Stimulated activated CD8-positive, alpha-beta memory T cell treated with anti-CD3 and anti-CD28 coated beads, Interleukin-4, amount 100 ng/mL, for 1 hour (primary cell): ENCODE data around the gene SRSF9.
"Not testable (repeated sequence)": the region's sequence is repeated elsewhere in the genome, so short reads cannot be mapped to it uniquely, and the experiment has no call there.

Experiments
- DNase-seq, 2 donors: peaks; one replicate each; pipeline ENCODE4 v3.0.0-alpha.2; 2020; ENCODE audit warnings: low read depth in 2 of 2, low spot score in 1 of 2

Gene SRSF9, protein sequence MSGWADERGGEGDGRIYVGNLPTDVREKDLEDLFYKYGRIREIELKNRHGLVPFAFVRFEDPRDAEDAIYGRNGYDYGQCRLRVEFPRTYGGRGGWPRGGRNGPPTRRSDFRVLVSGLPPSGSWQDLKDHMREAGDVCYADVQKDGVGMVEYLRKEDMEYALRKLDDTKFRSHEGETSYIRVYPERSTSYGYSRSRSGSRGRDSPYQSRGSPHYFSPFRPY

DNA sequence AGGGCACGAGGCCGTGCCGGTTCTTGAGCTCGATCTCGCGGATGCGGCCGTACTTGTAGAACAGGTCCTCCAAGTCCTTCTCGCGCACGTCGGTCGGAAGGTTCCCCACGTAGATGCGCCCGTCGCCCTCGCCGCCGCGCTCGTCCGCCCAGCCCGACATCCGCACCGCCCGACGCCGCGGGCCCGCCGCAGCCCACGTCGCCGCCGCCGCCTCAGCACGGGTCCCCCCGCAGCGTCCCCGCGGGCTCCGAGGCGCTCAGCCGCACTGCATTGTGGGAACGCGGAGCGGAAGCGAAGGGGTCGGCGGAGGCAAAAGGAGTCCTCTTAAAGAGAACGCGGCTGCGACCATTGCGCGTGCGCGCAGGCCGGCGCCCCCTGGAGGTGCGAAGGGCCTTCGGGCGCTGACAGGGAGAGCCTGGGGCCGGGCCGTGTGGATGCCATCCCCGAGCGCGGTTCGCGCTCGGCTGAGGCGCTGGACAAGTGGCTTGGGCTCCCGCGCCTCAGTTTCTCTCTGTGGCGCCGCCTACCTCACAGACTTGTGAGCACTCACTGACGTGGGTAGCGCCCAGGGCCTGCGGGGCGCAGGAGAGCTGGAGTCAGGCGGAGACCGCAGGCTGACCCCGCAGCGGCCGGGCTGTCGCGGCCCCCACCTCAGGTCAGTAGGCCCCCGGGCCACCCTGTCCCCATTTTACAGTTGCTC, at the start of gene SRSF9:
TSS of gene SRSF9 (minus strand) at position 299 of the 700 bp plus-strand sequence. CDS start at position 160, 139 bp downstream.
- DNase-seq = peak; percentile 95 to 97

DNA sequence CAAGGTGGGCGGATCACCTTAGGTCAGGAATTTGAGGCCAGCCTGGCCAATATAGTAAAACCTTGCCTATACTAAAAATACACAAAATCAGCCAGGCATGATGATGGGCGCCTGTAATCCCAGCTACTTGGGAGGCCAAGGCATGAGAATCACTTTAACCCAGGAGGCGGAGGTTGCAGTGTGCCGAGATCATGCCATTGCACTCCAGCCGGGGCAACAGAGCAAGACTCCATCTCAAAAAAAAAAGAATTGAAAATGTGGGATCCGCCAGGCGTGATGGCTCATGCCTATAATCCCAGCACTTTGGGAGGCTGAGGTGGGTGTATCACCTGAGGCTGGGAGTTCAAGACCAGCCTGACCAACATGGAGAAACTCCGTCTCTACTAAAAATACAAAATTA, 49.8 kb upstream of the SRSF9 start:
- DNase-seq = not testable (repeated sequence)

DNA sequence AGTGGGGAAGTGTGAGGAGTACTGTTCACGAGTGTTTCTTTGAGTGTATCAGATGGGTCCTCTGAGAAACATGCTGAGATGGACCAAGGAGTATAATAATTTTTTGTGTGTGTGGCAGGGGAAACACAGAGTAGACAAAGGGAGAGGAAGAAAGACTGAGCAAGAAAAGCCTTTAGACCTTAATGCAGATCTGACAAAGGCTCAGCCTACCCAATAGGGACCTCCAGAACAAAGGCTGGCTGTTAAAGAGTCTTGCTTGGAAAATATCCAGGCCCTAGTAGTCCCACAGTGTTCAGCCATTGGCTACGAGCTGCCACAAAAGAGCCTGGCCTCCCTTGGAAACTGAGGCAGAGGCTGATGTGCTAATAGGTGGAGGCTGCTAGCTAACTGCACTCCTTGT, 45.9 kb upstream of the SRSF9 start:
- no peak for DNase-seq

DNA sequence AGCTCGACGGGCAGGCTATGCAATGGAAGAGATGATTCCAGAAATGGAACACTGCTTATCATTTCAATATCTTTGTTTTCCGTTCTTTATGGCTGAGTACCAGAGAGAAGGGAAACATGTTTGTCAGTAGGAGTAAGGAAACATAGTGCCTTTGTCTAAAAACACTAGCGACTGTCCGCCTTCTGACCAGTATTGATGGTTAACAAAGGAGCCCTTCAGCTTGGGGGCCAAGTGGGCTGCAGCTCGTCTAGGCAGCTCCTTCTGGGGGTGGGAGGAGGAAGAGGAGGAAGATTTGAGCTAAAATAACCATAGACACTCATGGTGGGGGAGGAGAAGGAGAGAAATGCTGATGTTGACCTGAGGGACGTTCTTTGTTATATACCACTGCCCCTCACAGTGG, 44.5 kb upstream of the SRSF9 start:
- no peak for DNase-seq

DNA sequence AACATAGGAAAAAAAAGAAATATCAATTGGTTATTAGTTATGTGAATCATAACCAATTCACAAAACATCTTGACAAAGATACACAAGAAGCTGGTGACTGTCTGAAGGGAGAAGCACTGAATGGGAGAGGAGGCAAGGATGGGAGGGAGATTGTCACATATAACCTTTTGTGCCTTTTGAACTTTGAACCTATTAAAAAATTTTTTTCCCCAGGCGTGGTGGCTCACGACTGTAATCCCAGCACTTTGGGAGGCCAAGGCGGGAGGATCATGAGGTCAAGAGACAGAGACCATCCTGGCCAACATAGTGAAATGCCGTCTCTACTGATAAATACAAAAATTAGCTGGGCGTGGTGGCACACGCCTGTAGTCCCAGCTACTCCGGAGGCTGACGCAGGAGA, 39.0 kb upstream of the SRSF9 start:
- DNase-seq = no peak

DNA sequence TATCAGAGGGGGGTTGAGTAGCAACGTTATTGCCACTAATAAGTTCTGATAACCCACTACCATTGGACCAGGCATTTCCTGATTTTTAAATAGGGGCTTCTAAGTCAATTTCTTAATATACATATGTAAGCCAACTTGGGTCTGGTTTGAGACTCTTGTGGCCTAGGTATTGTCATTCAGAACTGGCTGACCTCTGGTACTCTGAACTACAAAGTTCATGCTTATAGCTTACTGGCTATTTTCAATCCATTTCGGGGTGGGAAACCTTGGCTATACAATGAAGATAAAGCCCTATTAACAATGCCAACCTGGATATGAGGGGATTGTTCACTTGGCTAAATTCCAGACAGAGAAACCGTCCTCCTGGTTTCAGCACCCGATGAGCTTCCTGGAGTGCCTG, 35.0 kb upstream of the SRSF9 start:
- no peak for DNase-seq

DNA sequence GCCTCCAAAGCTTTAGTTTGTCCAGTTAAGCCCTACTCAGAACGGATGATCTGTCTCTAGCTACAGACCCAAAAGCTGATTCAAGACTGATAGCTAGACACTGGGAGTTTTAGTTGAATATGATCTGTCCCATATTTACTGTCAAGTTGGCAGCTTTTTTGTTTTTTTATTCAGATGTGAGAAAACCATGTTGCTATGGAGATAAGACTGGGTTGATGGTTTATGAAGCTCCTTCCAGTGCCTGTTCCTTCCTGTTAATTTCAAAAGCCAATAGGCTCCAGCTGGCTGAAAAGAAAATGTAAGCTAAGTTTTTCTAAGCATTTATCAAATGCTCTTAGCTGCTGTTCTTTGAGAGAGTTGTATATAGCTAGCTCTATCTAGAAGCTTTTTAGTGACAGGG, 31.0 kb upstream of the SRSF9 start:
- no peak for DNase-seq

DNA sequence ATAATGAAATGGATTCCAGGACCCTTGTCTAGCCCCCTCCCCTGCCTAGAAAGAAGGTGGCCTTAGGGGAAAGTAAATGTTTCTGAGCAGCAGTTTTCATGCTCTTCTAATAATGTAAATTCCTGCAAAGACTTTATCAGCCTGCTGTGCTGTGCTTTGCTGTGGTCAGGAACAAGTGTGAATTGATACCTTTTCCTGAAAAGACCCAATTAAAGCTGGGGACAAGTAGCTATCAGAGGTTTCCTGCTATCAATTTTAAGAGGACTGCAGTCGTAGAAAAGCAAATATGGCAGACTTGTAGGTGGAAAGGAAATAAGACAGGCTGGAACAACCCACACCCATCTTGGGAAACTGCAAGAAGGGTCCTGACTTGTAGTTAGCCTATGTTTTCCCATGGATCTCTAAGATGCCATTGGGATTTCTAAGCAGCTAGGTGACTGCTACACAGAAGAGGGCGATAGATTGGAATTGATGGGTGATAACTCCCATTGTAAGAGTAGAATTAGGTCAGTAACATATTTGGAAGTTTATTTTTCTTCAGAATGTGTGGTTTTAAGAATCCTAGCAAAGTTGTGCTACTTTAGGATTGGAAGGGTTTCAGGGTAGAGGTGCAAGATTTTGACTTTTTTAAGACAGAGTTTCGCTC, 29.4 kb upstream of the SRSF9 start:
- DNase-seq = no peak

DNA sequence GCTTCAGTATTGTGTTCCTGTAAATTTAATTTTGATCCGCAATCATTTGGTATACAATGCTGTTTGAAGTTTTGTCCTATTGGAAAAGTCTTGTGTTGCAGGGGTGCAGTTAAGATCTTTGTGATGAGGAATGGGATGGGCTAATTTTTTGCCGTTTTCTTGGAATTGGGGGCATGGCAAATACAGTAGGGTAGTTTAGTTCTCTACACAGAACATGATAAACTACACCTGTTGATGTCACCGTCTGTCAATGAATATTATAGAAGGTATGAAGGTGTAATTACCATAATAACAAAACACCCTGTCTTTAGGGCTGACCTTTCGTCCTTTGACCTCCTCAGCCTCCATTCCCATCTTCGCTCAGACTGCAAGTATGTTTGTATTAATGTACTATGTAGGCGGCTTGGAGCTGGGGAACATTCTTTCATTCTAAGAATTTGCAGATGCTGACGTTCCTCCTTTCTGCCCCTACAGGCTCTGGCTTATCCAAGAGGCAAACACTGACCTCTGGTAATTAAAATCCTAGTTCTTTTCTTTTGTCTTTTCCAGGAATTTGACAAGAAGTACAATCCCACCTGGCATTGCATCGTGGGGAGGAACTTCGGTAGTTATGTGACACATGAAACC, 28.1 kb upstream of the SRSF9 start:
- DNase-seq = no peak

DNA sequence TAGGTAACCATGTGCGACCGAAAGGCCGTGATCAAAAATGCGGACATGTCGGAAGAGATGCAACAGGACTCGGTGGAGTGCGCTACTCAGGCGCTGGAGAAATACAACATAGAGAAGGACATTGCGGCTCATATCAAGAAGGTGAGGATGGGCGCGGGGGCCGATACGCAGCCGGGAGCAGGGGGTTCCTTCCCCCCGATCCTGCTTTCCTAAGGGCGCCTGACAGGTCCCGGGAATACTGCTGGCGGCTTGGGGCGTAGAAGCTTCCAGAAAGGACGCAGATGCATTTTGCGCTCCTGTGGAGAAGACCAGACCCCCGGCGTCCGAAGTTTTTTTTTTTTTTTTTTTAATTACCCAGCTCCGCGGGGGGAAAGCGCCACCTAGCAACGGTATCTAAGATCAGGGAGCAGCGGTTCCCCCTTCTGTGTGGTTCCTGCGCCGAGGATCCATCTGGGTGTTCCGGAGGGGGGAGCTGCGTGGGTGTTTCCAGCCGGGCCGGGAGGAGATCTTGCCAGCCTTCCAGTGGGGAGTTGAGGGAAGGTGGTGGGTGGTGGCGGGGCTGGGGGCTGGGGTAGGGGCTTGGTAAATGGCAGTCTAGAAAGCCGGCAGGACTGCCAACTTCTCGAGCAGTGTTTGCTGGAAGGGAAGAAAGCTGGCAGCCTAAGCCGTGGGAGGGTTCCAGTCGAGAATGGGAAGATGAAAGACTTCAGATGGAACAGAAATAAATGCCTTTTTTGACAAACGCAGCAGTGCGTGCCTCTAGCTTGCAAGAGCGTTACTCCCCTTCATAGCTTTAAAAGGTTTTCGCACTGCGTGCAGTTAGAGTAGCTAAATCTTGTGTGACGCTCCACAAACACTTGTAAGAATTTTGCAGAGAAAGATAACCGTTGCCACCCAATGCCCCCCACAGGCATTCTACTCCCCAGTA, 27.1 kb upstream of the SRSF9 start:
- DNase-seq = peak in 1 of 2 donors; percentile 14

DNA sequence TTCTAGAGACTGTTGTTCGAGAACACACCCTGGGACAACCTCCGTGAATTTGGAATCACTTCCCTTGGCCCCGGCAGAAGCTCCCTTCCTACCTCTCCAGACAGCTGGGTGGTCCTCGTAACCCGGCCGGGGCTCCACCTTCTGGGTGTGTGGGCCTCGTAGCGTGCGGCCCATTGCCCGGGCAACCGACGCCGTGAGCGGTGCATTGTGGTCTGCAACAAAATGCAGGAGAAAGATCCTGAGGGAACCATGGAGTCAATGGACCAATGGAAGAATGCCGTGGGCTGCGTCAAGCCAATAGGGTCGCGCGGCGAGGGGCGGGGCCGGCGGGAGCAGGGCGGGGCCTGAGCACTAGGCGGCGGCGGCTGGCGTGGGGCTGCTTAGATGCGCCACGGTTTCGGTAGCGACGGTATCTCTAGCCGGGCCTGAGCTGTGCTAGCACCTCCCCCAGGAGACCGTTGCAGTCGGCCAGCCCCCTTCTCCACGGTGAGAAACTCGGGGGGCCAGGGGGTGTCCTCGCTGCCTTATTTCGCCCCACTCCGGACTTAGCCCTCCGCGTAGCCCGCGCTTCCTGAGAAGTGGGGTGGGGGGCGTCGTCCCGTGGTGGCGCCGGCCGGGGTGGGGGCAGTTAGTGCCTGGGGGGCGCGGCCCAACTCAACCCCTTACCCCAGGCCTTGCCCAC, 26.3 kb upstream of the SRSF9 start, which contains the start of gene DYNLL1:
TSS of gene DYNLL1 (plus strand) at position 383 of the 682 bp plus-strand sequence. CDS start 309 bp downstream, outside the sequence.
- DNase-seq = peak; percentile 93 to 94

DNA sequence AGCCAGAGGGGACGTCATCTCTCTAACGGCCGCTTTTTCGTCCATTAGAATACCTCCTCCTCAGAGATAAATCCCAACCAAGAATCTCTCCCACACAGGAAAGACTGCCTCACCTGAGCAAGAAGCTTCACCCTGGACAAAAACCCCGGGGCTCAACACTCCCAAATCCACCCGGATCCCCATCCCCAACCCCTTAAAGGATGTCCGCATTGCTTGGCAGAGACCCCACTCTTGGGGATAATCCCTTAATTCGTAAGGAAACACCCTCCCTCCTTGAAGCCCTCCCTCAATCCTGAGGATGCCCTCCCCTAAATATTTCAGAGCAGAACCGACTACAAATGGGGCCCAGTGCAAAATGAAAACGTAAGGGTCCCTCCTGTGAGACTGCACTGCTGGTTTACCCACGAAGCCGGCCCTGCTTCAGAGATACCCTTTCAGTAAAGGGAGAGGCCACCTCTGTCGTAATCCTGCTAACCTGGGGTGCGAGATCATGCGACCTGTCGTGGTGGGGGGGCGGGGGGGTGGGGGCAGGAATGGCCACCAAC, 25.7 kb upstream of the SRSF9 start:
- DNase-seq = no peak

DNA sequence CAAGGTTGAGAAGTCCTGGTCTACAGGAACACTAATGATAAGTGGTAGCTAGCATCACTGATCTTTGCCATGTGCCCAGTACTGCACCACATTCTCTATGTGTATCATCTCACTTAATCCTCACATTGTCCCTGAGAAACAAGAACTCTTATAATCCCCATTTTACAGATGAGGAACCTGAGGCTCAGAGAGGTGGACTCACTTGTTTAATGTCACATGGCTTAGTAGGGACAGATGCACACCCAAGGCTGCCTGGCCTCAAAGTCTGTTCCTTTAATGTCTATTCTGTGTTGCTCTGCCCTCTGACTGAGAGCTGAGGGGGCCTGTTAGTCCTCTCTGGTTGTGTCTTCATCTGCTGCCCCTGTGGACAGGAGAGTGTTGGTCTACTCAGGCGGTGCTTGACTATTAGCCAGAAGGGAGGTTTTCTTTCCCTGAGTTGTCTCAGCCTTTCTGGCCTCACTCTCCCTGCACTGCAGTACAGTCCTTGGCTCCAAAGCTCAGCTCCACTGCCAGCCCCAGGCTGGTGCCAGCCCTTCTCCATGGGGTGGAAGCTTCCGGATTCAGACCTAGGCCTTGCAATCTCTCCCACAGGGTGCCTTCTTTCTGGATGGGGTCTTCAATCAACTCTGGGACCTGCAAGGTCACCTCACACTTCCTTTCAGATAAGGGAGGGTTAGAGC, 21.4 kb upstream of the SRSF9 start:
- no peak for DNase-seq

DNA sequence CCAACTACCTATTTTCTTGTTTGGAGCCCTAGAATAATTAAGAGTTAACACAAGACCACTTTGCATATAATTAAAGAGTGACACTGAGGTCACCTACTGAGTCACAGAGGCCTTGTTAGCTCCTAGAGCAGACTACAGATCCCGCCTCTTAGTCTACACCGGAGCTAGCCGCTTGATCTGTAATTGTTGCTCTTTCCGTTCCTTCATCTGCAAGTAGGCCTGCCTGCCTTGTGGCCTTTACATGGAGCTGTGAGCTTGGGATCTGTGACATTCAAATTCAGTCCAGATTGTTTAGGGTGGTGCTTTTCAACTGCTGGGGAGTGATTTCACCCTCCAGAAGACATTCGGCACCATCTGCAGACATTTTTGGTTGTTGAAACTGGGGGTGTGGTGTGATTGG, 20.8 kb upstream of the SRSF9 start:
- DNase-seq = no peak

DNA sequence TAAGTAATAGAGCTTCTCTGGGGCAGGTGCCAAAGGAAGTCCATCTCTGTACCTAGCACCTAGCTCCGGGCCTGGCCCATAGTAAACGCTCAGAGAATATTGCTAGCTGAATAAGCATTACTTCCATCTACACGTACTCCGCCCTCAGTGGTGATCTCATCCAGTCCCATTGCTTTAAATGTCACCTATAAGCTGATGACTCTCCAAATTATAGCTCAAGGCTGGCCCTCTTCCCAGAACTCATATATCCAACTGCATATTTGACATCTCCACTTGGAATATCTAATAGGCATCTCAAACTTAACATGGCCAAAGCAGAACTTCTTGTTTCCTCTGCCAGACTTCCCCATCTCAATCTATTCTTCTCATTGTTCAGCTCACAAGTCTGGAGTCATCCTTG, 19.5 kb upstream of the SRSF9 start:
- no peak for DNase-seq

DNA sequence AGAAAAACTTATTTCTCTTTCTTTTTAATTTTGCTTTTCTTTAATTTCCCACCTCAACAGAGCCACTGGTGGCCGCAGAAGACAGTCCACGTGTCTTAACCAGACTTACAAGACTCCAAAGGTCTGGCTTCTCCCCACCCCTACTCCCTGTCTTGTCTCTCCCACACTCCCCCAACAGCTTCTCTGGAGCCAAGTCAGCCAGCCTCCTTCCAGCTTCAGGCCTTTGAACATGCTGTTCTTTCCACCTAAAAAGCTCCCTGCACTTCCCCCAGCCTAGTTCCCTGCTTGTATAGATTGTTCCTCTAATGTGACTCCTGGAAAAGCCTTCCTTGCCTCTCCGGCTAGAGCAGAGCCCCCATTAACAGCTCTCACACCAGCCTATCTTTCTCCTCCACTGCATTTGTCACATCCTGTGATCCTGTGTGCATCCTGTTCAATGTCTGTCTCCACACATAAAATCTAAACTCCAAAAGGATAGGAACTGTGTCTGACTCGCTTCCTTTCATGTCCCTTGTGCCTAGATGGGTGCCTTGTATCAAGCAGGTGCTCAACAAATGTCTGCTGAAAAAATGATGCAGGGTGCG, 18.6 kb upstream of the SRSF9 start:
- DNase-seq = no peak

DNA sequence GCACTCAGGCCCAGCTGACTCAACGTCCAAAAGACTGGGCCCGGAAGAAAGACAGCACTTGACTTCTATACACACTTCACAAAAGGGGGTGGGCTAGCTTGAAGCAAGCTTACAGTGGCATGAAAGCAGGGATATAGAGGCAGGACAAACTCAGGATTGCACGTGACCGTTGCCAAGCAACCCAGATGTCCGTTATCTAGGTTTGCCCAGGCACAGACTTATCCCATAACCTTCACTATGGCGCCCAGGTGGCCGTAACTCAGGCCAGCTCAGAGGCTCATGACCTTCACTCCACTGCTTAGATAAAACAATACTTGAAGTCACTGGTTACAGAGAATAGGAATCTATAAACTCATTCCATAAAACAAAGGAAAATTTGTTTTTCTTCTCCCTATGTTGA, 18.0 kb upstream of the SRSF9 start:
- DNase-seq = not testable (repeated sequence)

DNA sequence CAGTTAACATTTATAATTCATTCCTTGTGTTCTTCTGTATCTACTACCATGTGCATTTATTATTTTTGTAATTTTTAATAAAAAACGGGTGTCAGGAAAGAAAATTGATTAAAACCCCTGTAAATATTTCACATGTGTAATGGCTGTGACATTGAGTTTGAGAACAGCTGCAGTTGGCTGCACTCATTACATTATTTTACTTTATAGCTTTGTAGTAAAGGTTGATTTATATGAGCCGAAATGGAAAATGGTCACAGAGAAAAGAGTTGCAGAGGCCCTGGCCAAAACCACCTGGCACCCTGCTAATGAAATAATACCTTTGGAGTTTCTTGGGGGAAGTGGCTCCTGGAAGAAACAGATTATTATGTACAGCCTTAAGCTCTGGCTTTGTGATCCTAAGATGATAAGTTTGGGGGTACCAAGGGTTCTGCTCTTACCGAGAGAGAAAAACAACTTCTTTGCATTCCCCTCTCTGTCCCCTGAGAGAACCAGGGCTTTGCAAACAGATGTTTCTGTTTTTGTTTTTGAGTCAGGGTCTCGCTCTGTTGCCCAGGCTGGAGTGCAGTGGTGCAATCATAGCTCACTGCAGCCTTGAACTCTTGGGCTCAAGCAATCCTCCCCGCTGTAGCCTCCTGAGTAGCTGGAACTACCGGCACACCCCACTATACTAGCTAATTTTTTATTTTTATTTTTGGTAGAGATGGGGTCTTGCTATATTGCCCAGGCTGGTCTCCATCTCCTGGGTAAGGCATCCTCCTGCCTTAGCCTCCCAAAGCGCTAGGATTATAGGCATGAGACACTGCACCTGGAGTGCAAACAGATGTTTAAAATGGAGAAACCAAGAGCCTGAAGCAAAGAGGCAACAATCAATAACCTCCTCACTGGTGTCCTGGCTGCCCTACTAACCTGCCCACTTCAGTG, 16.7 kb upstream of the SRSF9 start:
- DNase-seq = no peak
